GM21526 (cell line): ENCODE measurements around the gene TNFRSF1A.
A peak's percentile ranks its signal among the peaks of the same experiment; 100 is the strongest.

Experiments
- ATAC-seq: cut with Tn5 transposase; IDR thresholded peaks from one replicate; pipeline ENCODE4 v1.9.1; 2021; ENCODE audit warnings: moderate library complexity; ENCODE audit not compliant: unreplicated experiment, low FRiP score

The TNFRSF1A gene

DNA sequence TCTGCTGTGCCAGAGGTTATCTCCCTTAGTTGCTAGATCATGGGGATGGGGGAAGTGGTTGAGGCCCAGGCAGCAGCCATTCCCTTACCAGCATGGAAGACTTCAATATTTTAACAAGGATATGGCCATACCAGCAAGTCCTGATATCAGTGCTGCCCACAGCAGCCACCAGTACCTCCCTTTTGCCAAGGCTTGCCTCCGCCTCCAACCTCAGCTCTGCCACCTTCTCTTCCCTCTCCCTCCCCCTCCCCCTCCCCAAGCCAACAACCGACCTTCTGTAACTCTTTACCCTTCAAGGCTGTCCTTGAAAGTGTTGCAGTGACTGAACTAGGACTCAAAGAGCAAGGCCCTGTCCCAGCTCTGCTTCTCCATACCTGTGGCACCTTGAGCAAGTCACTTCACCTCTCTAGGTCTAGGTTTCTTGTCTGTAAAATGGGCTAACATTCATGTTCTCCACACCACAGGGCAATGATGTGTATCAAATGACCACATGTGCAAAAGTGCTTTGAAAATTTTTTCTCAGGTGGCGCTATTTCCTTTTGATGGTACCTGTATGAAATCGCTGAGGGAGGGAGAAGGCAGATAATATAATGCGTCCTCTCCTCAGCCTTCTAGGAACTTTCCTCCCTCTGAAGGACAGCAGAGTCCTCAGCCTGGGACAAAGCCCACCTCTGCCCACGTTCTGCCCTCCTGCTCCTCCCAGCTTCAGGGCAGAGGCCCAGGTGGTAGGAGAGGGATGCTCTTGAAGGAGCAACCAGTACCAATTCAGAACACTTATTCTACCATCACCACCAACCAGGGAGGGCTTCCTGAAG is 16.7 kb downstream of the TNFRSF1A start:
- no peak for ATAC-seq

DNA sequence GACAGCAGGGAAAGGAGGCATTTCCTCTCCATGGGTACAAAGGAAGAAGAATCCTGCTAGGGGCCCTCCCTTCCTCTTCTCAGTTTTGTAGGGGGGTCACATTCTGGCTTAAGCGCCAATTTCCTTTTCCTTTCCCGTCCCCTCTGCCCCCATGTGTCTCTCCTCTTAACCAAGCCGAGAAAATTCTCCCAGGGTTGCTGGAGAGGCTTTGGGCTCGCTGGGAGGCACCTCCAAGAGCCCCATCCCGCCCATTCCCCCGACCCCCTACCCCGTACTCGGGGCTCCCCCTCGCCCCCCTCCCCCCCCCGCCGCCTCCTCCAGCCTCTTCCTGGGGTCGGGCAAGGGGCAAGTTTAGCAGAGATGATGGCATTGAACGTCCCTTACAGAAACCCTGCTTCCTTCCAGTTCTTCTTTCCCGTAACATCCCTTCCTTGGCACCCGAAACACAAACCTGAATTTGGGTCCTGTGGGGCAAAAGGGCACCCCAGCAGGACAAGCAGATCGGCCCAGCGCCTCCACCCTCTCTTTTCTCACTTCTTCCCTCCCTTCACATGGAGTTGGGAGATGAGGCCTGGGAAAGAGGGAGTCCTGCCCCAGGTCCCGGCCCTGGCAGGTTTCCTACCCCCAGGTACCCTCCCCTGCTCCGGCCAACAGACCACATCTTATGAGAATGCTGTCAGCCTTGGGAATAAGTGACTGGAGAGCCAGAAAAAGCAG is 17.7 kb downstream of the TNFRSF1A start:
- ATAC-seq, result no peak

DNA sequence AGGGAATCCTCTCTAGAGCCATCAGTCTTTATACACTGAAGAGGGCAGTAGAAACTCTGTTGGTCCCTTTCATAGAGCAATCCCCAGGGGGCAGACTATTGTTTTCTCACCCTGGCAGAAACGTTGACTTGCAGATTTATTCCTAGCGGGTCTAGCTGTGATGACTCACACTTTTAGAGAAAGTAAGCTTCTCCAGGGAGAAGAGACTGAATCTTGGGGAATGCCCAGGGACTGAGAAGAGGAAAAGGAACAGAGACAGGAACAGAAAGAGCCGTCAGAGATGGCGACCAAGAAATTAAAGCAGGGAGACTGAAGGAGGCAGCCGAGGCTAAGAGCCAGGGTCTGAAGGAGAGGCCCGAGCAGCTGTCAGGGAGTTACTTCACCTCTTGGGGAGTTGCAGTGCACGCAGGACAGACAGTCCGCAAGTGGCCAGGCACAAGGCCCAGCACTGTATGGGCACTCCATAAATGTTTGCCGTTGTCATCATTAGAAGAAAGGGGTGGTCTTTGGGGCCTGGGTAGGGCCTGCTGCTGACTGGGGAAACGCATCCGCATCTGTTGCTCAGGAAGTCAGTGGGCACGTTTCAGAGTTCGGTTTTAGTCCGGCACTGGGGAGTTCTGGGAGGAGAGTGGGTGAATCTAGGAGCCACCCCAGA is 18.4 kb downstream of the TNFRSF1A start:
- peak; percentile 58 for ATAC-seq

DNA sequence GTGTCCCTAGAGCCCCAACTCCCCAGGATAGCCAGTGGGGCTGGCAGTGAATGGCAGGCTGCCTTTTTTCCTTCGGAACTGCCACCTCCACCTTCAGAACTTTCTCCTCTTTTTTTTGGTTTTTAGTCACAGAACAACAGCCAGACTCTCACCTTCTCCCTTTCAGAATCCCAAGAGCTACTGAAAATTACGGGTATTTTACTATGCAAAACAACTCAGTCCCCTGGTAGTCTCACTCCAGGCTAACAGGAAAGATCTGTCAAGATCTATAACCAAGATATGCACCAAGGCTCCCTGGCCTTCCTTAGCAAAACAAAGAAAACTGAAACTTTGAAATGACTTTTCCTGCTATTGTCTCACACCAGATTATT is 18.9 kb downstream of the TNFRSF1A start:
- peak; percentile 13 for ATAC-seq

DNA sequence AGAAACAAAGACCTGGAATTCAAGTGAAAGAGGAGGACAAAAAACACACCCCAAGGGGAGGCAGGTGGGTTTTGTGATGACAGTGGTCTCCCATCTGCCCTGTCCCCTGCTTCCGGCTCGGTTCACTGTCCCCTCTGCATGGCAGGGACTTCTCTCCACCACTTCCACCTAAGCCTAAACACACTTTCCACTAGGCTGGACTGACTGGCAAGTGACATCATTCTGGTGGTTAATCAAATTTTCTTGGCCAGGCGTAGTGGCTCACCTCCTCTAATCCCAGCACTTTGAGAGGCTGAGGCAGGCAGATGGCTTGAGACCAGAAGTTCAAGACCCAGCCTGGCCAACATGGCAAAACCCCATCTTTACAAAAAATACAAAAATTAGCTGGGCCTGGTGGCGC is 19.5 kb downstream of the TNFRSF1A start:
- no peak for ATAC-seq

DNA sequence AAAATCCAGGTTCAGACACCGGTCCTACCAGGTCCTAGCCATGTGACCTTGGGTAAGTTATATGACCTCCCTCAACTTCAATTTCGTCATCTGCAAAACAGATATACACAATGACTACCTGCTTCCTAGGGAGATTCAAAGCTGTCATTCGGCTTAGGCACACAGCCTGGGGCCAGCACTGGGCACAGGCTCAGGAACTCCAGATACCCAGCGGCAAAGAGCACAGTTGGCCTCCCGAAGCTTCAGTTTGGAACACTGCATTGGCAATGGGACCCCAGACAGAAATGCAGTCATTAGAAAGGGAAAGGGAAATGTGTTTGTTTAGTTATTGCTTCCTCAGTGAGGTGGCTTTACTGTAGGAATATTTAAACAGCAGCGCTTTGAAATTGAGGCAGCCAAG is 20.0 kb downstream of the TNFRSF1A start:
- ATAC-seq, result no peak

DNA sequence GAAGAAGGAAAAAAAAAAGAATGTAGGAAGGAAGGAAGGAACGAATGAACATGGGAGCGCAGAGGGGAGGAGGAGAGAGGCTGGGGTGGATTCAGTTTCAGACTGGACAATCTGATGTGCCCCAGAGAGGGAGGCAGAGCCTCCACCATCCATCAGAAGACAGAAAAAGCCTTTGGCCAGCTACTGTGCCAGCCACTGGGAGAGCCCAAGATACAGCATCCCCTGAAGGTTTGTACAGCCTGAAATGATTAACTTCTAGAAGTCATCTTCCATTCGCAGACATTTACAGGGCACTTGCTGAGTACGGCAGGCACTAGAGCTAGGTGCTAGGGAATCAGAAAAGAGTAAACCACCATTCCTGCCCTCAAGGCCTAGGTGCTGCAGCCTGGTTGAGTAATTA is 22.4 kb downstream of the TNFRSF1A start:
- no peak for ATAC-seq

DNA sequence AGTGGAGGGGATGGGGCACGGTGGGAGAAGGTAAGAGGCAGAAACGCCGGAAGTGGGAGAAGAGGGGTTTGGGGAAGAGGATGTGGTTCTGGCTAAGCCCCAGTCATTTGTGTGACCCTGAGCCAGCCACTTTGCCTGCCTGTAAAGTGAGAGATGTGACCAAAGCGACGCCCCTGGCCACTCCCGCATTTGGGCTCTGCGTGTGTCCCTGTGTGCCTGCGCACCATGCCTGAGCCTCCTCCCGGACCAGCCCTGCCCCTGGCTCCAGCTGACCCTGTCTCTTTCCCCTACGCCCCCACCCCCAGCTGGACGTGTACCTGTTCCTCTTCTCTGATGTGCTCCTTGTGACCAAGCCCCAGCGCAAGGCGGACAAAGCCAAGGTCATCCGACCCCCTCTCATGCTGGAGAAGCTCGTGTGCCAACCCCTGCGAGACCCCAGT is 23.4 kb downstream of the TNFRSF1A start:
- no peak for ATAC-seq

DNA sequence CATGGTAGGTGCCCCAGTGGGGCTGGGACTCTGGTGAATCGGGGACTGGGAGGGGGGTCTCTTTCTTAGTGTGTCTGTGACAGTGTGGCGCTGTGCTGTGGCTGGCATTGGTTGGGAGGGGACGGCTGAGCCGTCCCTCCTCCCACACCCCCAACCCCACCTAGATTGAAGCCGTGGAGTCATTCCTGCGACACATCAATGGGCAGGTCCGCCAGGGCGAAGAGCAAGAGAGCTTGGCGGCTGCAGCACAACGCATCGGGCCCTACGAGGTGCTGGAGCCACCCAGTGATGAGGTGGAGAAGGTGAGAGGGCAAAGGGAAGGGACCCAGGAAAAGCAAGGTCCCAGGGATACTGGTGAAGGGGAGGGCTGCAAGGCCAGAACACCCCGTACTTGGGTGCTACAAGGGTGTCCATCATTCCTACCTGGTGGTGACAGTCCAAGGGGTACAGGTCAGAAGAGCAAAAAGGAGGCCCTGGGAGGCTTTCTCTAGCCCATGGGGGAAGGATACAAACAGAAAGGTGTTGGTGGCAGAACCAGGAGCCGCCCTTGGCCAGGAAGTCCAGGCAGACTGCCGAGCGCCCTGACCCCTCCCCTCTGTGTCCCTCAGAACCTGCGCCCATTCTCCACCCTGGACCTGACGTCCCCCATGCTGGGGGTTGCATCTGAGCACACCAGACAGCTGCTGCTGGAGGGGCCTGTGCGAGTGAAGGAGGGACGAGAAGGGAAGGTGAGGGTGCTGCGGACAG is 24.0 kb downstream of the TNFRSF1A start:
- no peak for ATAC-seq

DNA sequence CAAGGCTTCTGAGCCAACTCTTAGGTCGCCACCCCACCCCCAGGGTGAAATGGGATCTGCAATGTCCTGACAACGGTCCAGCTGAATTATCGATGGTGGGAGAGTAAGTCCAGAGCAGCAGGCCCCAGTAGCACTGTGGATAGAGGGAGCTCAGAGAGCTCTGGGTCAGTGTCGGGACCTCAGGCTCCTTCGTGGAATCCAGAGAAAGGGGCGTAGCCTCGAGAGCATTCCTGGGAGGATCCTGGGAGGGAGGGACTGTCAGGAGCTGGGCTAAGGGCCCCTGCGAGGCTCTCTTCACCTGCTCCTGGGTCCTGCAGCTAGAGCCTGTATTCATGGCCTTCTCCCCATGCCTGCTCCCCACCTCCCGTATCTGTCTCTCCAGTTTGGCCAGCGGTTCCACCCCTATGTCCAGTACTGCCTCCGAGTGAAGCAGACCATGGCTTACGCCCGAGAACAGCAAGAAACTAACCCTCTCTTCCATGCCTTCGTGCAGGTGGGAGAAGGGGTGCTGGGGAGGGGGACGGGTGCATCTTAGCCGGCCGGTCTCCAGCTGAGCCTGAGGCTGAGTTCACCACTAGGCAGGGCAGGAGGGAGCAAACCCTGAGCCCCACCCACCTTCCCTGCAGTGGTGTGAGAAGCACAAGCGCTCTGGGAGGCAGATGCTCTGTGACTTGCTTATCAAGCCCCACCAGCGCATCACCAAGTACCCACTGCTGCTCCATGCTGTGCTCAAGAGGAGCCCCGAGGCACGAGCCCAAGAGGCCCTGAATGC is 24.8 kb downstream of the TNFRSF1A start:
- ATAC-seq, result no peak

DNA sequence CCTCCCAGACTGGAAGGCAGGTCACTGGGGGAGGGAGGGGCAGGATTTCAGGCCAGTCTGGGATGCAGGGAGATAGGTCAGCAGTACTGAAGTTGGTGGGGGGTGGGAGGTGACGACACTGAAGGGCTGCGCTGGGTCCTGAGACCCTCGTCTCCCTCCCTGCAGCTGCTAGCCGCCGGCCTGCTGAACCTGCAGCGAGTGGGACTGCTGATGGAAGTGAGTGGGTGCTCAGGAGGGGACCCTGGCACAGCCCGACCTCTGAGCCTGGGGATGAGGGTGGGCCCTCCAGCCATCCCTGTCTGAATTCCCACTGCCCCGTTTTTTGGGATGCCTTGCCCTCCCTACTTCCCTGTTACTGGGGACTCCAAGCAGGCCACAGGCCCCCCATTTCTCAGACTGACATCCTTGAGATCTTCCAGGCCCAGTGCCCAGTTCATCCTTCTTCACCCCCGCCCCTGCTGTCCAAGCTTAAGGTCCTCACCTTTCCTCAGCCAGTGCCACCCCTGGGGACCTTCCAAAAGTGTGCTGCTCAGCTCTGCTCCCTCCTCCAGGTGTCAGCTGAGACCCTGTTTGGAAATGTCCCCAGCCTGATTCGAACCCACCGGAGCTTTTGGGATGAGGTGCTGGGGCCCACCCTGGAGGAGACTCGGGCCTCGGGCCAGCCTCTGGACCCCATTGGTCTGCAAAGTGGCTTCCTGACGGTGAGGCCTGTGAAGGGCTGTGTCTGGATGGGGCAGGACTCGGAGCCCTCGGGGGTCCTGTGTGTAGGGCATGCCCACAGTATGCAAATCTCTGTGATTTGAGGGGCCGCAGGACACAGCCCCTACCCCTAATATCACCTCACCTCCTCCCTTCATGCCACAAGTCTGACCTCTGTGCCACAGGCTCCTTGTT is 25.9 kb downstream of the TNFRSF1A start:
- no peak for ATAC-seq

DNA sequence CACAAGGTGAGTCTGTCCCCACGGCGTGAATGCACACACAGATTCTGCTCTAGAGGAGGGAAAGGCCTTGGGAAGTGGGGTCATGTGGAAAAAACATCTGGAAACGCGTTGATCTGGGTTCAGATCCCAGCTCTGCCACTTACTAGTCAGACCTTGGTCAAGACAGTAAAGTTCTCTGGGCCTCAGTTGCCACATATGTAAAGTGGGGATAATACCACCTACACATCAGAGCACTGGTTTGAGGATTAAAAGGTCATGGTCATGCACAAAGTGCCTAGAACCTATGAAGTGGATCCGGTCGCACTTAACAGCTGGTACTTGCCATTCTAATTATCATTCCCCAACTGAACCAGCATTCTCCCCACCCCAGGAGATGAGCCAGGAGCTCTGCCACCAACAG is 26.7 kb downstream of the TNFRSF1A start:
- ATAC-seq, result no peak

DNA sequence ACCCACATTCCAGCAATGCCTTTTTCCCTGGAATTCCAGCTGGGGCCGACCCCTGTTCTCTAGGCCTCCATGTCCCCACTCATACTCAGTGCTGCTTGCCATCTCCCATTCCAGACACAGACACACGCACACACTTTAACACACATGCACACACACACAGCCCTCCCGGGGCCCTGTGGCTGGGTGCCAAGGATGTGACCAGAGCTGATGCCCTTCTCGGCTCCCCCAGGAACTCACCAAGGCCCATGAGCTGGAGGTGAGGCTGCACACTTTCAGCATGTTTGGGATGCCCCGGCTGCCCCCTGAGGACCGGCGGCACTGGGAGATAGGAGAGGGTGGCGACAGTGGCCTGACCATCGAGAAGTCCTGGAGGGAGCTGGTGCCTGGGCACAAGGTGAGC is 27.1 kb downstream of the TNFRSF1A start:
- no peak for ATAC-seq

DNA sequence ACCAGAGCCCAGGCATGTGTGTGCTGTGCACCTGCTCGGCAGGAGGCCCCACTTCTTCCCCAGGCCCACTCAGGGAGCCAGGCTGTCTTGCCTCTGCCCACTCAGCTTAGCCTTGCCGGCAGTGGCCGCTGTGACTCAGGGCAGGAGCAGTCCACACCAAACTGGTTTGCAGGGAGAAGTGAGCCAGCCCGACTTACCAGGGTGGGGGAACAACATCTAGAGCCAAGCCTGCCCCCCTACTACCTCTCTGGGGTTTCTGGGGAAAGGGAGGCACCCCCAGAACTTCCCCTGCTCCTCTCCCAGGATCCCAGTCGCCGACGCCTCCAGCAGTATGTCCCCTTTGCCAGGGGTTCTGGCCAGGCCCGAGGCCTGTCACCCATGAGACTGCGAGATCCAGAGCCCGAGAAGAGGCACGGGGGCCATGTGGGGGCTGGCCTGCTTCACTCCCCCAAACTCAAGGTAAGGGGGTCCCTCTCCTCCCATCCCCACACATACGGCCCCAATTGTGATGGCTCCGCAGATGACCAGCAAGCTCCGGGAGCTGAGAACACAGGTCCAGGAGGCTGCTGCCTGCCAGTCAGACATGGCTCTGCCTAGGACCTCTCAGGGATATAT is 28.4 kb downstream of the TNFRSF1A start:
- no peak for ATAC-seq

DNA sequence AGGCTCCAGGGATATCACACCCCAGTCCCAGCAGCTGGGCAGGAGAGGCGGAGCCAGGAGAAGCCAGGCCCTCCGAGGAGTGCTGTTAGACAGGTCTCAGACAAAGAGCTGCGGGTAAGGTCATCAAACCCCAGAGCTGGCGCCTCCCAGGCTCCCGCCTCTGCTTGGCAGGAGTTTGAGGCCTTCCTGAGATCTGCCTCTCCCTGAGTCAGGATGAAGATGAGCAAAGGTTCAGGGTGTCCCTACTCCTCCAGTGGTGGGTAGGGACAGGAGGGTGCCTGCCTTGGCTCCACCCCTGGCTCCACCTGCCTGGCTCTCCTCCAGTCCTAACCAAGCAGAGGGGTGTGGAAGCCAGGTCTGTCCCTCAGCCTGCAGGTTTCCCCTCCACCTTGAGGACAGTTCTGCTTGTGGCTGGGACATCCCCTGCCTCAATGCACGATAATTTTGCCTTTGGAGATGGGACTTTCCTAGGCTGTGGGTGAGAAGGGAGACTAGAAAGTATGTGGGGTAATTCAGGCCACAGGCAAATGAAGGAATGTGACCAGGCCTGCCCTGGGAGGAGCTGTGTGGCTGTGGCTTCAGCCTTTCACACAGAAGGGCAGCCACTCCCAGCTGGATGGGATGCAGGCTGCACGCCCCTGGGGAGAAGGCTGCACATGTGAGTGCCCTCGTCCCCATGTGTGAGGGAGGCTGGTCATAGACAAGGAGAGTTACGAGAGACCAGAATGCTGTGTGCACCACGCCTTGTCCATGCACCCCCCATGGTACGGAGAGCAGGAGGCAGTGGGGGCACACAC is 29.1 kb downstream of the TNFRSF1A start:
- ATAC-seq, result no peak

DNA sequence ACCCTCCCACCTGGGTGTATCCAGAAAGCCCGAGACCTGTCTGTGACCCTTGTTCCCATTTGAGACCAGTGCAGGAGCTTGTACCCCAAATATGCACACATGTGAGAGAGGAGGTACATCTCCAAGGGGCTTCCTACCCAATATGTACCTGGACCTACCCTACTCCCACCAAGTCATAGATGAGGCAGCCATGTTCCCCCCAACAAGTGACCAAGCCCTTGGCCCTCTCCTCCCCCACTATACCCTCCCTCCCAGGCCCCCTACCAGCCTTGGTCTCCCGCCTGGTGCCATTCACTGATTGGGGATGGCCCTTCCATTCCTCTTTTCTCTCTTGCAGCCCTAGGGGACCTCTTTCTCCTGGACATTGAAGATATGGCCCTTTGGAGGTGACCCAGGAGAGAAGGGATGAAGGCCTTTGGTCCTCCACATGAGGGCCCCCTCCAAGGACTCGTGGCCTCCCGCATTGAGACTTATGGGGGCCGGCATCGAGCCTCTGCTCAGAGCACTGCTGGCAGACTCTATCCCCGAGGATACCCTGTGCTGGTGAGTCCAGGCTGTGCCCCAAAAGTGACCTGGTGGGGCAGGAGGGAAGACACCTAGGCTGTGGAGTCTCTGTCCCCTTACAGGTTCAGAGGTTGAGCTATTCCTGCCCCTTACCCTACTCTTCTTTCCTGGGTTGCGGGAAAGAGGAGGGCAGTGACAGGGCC is 29.9 kb downstream of the TNFRSF1A start:
- ATAC-seq, result no peak
